ENCODE results near the gene TM2D3.
A peak's percentile ranks its signal among the peaks of the same experiment; 100 is the strongest.

Gene TM2D3

DNA sequence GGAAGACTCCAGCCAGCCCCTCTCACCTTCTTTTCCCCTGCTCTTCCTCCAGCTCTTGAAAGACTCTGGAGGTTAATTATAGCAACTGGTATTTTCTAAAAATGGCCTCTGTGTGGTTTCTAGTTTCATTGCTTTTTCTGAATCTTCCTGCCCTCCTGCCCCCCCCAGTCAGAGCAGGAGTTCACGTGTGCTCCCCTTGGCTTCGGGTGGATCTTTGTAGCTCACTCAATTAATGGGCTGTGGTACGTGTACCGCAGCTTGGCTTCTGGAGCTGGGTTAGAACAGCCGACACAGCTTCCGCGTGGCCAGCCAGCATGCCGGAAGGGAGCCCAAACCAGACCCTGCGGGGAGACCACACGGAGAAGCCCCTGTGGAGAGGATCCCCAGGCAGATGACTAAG, 31.5 kb downstream of the TM2D3 start:
- no peak for DNase-seq

DNA sequence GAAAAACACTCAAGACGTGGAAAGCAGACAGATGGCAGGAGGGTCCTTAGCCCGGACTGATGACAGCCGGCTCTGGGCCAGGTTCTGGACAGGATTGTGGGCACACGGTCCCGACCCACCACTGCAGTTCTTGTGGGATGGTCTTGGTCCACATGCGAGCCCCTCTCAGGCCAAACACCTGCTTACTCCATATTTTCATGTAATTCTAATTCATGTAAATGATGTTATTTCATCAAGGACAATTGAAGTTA, 32.6 kb downstream of the TM2D3 start:
- no peak for DNase-seq

GRCh38 chr15:101618851-101619614, 33.1 kb downstream of the TM2D3 start:
- DNase-seq = no peak

DNA sequence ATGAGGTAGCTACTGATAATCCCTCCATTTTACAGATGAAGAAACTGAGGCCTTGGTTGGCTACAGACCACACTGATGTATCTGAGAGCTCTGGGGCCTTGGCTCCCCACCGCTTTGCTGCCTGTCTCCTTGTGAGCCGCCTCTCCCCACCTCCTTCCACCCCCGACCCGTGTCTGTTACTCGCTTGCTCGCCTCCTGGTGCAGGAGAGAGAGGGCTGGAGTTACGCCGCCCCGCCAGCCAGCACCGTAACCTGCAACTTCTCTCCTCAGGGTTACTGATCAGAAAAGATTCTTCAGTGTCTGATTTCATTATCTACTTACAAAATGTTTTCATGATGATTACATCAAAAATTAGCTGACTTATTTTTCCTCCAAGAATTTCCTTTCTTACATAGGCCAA, 34.1 kb downstream of the TM2D3 start:
- no peak for DNase-seq

GRCh38 chr15:101617390-101617965, 34.7 kb downstream of the TM2D3 start:
- DNase-seq = no peak

DNA sequence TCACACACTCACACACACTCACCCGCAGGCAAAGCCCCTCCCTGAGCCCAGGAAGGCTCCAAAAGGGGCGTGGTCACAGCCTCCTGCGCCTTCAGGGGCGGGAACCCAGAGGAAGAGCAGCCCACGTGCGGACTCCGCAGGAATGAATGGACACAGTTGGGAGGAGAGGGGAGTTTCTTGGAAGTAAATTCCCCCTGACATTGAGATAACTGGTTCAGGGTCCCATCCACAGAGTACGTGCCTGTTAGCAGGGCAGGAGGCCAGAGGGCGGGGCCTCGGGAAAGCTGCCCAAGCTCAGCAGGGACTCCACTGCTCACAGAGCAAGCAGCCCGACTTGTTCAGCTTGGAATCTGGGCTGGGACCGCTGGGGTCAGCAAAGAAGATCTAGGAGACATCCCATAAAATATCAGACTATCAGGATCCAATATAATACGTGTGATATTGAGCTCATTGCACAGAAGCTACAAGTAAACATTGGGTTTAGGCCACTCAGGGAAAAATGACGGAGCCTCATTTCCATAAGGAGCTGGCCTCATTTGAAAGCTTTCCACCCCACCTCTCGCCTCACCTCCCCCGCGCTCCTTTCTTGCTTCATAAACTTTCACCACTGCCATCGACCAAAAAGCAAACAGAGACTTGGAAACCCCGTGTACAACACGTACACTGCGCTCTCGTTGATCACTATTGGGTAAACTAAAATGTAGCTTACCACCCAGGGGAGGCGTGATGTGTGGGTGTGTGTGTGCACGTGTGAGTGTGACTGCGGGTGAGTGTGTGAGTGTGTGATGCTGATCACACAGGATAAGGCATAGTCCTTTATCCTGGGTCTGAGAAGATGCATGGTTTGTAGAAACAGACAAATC, 36.0 kb downstream of the TM2D3 start:
- no peak for DNase-seq

- DNase-seq = no peak
These were observed 36.7 kb downstream of the TM2D3 start for GRCh38 chr15:101615414-101615985.

- no peak for DNase-seq
These were observed 37.4 kb downstream of the TM2D3 start for GRCh38 chr15:101614761-101615160.

DNA sequence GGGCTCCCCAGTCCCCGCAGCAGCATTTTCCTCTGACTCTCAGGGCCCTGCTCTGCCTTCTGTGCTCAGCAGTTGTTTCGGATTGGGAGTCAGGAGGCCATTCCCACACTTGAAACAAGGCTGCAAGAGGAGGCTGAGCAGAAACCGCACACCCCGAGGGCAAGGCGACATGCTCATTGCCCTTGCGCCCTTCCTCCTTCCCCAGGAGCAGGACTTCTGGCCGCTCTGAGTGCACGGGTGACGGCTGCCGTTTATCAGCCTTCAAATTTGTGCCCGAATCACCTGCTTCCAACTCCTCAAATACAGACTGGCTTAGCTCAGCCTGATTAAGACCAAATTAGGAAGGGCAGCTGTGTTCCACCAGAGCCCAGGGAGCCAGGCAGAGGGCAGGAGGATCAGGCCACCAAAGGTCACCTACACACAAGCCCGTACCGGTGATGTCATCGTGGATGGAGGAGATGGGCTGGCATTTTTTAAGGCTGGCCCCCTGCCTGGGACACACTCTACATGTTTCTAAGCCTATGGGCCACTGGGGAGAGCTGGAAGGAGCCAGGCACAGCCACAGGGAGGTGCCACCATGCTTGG, 38.1 kb downstream of the TM2D3 start:
- DNase-seq = no peak

- peak; percentile 18 for DNase-seq
These were observed 38.8 kb downstream of the TM2D3 start for GRCh38 chr15:101613130-101614000.

GRCh38 chr15:101612676-101613075, 39.5 kb downstream of the TM2D3 start:
- DNase-seq = no peak

- no peak for DNase-seq
These were observed 40.4 kb downstream of the TM2D3 start for GRCh38 chr15:101611580-101612299.

- no peak for DNase-seq
These were observed 41.2 kb downstream of the TM2D3 start for GRCh38 chr15:101611007-101611406.

DNA sequence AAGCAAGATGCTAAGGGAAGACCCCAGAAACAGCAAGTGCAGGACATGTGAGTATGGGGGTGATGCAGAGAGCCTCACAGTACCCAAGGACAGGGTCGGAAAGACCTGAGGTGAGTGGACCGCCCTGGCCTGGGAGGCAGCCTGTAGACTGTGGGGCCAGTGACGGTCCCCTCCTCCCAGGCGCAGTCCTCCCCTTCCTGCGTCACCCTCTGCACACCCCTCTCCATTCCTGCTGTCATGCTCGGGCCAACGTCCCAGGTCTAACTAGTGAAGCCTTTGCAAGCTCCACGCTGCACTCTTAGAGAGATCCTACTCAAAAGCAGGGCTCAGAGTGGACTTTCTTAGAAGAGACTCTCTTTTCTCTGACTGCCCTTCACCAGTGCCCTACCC, 41.6 kb downstream of the TM2D3 start:
- DNase-seq = no peak

GRCh38 chr15:101609742-101610610, 42.2 kb downstream of the TM2D3 start:
- DNase-seq = no peak

- DNase-seq = no peak
These were observed 44.0 kb downstream of the TM2D3 start for GRCh38 chr15:101608201-101608600.

DNA sequence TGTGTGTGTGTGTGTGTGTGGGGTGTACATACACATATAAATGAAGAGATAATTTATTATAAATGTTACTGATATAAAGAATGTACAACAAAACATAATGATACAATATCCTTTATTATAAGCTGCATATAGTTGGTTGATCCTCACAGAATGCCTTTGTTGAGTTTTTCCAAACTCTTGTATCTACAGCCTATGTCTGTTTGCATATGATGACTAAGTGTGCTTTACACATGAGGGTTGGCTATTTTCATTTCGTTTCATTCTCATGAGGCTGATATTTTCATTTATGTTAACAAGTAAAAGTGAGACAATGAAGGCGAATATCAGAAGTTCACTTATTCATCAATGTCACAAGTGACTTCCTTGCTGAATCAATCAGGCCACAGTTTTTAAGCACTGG, 45.1 kb downstream of the TM2D3 start:
- no peak for DNase-seq

DNA sequence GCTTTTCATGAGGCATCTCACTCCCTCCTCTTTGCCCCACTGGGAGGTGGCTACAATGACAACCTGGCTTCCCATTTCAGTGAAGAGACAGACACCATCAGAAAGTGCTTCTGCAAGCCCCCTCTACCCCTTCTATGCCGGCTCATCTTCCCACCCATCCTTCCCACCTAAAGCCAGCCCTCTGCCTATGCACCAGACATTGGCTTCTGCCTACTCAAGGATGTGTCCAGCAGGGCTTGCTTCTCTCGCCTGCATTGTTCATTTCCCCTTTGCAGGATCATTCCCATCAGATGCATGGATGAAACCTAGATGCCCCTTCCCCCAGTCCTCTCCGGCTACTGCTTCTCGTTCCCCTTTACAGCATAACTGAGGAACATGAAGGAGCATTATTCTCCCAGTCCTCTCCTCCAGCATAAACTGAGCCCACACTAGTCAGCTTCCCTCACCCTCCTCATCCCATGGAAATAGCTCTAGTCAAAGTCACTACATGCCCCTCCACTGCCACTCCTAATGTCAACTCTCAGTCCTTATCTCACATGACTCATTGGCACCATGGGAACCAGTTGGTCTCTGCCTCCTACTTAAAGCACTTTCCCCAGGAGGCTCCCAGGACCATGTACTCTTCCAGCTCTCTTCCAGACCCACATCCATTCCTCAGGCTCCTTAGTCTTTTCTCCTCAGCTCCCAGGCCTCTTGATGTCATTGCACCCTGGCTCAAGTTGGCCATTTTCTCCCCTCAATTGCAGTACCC, 47.9 kb downstream of the TM2D3 start:
- no peak for DNase-seq

GRCh38 chr15:101602801-101603200, 49.4 kb downstream of the TM2D3 start:
- DNase-seq = no peak

DNA sequence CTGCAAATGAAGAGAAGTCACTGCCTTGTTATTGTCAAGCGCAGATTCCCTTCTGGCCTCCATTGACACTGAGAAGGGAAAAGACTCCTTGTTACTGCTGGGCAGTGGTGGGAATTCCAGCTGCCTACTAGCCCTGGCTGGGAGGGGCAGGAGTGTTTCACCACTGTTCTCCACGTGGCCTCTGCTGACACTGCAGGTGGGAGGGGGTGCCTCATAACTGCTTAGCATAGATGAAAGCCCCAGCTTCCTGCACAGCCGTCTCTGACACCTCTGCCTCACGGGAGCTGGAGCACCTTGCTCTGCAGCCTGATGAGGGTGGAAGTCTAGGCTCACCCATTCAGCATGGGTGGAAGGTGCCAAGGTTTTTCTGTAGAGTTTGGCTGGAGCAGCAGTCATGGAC, 52.1 kb downstream of the TM2D3 start:
- DNase-seq = no peak
